Measurements from ENCODE around the gene CAST. TPM values are rescaled to one million over a fixed set of nuclear protein-coding genes. Genes with fewer than 3 reads are reported as not detected.

The CAST gene
- total RNA-seq, 4 donors from 2014 or later: 247 to 316 (median 259) TPM

- 45 to 49% methylated on average over 1 of the region's 1 CpG for WGBS, 2 donors
- Histone ChIP-seq H3K9me3 (no peaks in the 10 kb centered on the region), H3K36me3 (peaks cover 0 to 1% (median 0%) of the 10 kb centered on the region in 3 donors), H3K27ac (no peak overlapping the region), H3K27me3 (no peaks in the 10 kb centered on the region), H3K4me3 (no peak overlapping the region), H3K4me1 (peaks cover 0 to 37% (median 4%) of the 10 kb centered on the region in 4 donors)
- DNase-seq (ENCODE audit: low spot score in 2 of 2): no peak
- TF ChIP-seq POLR2A (IDR thresholded peaks at IDR 0.05): no peak
- TF ChIP-seq EP300 (IDR thresholded peaks at IDR 0.05): no peak
- no peak for TF ChIP-seq CTCF (IDR thresholded peaks at IDR 0.05)
These were observed 28.7 kb downstream of the CAST start for GRCh38 chr5:96690861-96691260.

- Histone ChIP-seq H3K9me3 (no peaks in the 10 kb centered on the region), H3K4me1 (peaks cover 0 to 33% (median 4%) of the 10 kb centered on the region in 4 donors), H3K4me3 (no peak overlapping the region), H3K27ac (no peak overlapping the region), H3K36me3 (peaks cover 0 to 8% (median 0%) of the 10 kb centered on the region in 3 donors), H3K27me3 (no peaks in the 10 kb centered on the region)
- TF ChIP-seq EP300 (IDR thresholded peaks at IDR 0.05) (no peak), CTCF (IDR thresholded peaks at IDR 0.05) (no peak), POLR2A (IDR thresholded peaks at IDR 0.05) (no peak)
- WGBS, 2 donors: 66 to 72% methylated on average over 2 of the region's 2 CpGs
- DNase-seq (ENCODE audit: low spot score in 2 of 2): no peak
These were observed 29.5 kb downstream of the CAST start for GRCh38 chr5:96691503-96692303.

GRCh38 chr5:96692441-96692840 lies 30.3 kb downstream of the CAST start:
- TF ChIP-seq EP300 (IDR thresholded peaks at IDR 0.05): no peak
- no peak for TF ChIP-seq CTCF (IDR thresholded peaks at IDR 0.05)
- no peak for TF ChIP-seq POLR2A (IDR thresholded peaks at IDR 0.05)
- Histone ChIP-seq H3K27me3 (no peaks in the 10 kb centered on the region), H3K9me3 (no peaks in the 10 kb centered on the region), H3K27ac (no peak overlapping the region), H3K36me3 (peaks cover 0 to 15% (median 0%) of the 10 kb centered on the region in 3 donors), H3K4me1 (peaks cover 0 to 26% (median 4%) of the 10 kb centered on the region in 4 donors), H3K4me3 (no peak overlapping the region)
- no peak for DNase-seq (ENCODE audit: low spot score in 2 of 2)
- WGBS, 2 donors: 97% methylated on average over 2 of the region's 2 CpGs

- Histone ChIP-seq H3K36me3 (peaks cover 0 to 36% (median 0%) of the 10 kb centered on the region in 3 donors), H3K27me3 (no peaks in the 10 kb centered on the region), H3K9me3 (no peaks in the 10 kb centered on the region), H3K4me1 (peaks cover 0 to 38% (median 5%) of the 10 kb centered on the region in 4 donors), H3K4me3 (no peak overlapping the region), H3K27ac (peak overlapping the region in 2 of 4 donors; percentile 96)
- no peak for DNase-seq (ENCODE audit: low spot score in 2 of 2)
- WGBS, 2 donors: 49 to 64% methylated on average over 3 of the region's 3 CpGs
- TF ChIP-seq POLR2A (IDR thresholded peaks at IDR 0.05): no peak
- no peak for TF ChIP-seq EP300 (IDR thresholded peaks at IDR 0.05)
- TF ChIP-seq CTCF (IDR thresholded peaks at IDR 0.05): no peak
These were observed 37.1 kb downstream of the CAST start for GRCh38 chr5:96699186-96699820.

All from tibial nerve (tissue), 4 donors.